GM10248 (cell line): Measurements from ENCODE around the gene RASL11B.

Source experiments
- CTCF ChIA-PET: fragments of 300-600 bp; sonication (Branson Sonifier 250); formaldehyde crosslinking; extraction: SDS; loops from one replicate; lab custom pipeline; 2021; ENCODE audit warnings: antibody characterized with exemption; lab: Yijun Ruan, JAX
- POLR2A ChIA-PET: fragments of 350-650 bp; sonication (Branson Sonifier 250); formaldehyde crosslinking; extraction: SDS; loops from one replicate; lab custom pipeline; 2020; ENCODE audit warnings: antibody characterized with exemption; lab: Yijun Ruan, JAX
- DNase-seq: peaks from one replicate; pipeline ENCODE4 v3.0.0; 2012; ENCODE audit errors: extremely low spot score
- CTCF ChIP-seq: IDR thresholded peaks from 2 replicates; pipeline ENCODE4 v1.5.1; 2012; ENCODE audit warnings: mild to moderate bottlenecking, low read depth; ENCODE audit errors: extremely low read depth, missing control alignments, control extremely low read depth

Gene RASL11B

GRCh38 chr4:52911684-52912294 lies 49.7 kb downstream of the RASL11B start:
- CTCF ChIA-PET = interaction anchor here (0.6 to 5.8 kb wide), 27 partner anchors 8 to 366 kb away, joined by 3 to 46 read pairs (median 4); partner anchors contain the start of gene RASL11B
- peak; percentile 79 for TF ChIP-seq CTCF
- POLR2A ChIA-PET = no interaction called here
- DNase-seq = peak; percentile 53

DNA sequence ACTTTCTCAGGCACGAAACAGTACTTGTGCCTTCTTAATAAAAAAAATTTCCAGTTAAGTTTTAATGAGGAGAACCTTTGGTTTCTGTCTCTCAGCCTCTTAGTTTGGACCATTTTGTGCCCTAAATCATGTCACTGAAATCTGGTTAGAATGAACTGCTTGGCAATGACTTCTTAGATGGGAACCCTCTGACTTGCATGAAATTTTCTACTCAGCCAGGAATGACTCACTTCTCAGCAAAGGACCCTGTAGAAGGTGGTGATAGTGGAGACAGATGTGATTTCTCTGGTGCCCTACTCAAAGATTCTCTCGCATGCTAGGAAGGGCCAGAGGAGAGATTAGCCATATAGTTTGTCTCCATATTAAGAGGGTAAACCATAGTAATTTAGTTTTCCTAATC lies 50.5 kb downstream of the RASL11B start:
- CTCF ChIA-PET = interaction anchor here (1.1 to 5.8 kb wide), 10 partner anchors 9 to 367 kb away, joined by 3 to 46 read pairs (median 5); no protein-coding TSS in a partner anchor
- POLR2A ChIA-PET = no interaction called here
- no peak for TF ChIP-seq CTCF
- DNase-seq = no peak

- CTCF ChIA-PET = interaction anchor here (0.7 to 2.4 kb wide), 7 partner anchors 9 to 368 kb away, joined by 3 to 11 read pairs (median 4); no protein-coding TSS in a partner anchor
- TF ChIP-seq CTCF = no peak
- DNase-seq = no peak
- POLR2A ChIA-PET = no interaction called here
These were observed 52.0 kb downstream of the RASL11B start for GRCh38 chr4:52914051-52914605.

- ChIA-PET CTCF (interaction anchor here (1.2 to 2.4 kb wide), 3 partner anchors 10 to 51 kb away, joined by 3 to 11 read pairs (median 4); no protein-coding TSS in a partner anchor), POLR2A (no interaction called here)
- no peak for TF ChIP-seq CTCF
- no peak for DNase-seq
These were observed 53.1 kb downstream of the RASL11B start for GRCh38 chr4:52915191-52915590.

DNA sequence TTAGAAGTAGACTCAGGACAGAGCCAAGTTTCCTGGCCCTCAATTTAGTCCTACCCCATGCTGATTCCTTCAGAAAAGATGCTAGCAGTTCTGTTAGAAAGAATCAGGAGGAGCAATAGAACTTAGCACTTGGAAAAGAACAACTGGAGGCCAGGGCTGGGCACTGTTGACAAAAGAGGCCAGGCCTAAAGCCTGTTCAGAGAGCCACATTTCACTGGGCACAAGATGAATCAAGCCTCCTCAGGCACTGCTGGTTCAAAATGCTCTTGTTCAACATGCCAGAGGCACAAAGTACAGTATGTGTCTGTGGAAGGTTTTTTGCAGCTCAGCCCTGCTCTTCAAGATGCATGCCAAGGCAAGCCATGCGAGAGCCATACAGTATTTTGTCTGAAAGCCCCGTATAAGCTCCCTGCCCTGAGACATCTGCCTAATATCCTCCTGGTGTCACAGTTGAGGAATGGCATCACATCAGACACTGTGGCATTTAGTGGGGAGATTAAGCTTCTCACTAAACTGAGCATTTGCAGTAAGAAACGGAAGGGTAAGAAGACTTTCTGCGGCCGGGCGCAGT lies 53.7 kb downstream of the RASL11B start:
- POLR2A ChIA-PET = no interaction called here
- no peak for TF ChIP-seq CTCF
- CTCF ChIA-PET = interaction anchor here (2.2 kb wide), 1 partner anchor 10 kb away, joined by 12 read pairs; no protein-coding TSS in a partner anchor
- DNase-seq = no peak
